Bronchial epithelial cell (primary cell): ENCODE measurements around the gene NPM1. TPM values are rescaled to one million over a fixed set of nuclear protein-coding genes. Genes with fewer than 3 reads are reported as not detected.

ENCODE experiments used
- DNase-seq: peaks from one replicate; pipeline ENCODE4 v3.0.0-alpha.2; 2010; ENCODE audit warnings: low read depth
- FAIRE-seq: peaks from 2 replicates; lab custom pipeline; 2011; peaks lifted over from hg19 to GRCh38; lab: Jason Lieb, UNC
- H3K27me3 ChIP-seq: 2 replicates; pipeline ENCODE4 v1.5.1; 2011; ENCODE audit warnings: low read length; ENCODE audit not compliant: control insufficient read depth, insufficient read depth
- H3K36me3 ChIP-seq: 2 replicates; pipeline ENCODE4 v1.5.1; 2011; ENCODE audit warnings: low read length; ENCODE audit not compliant: control insufficient read depth, insufficient read depth
- H3K4me3 ChIP-seq: 2 replicates; pipeline ENCODE4 v1.5.1; 2011; ENCODE audit warnings: mild to moderate bottlenecking, low read depth, low read length, control low read depth
- total RNA-seq: library from RNA; depleted of rRNA; stranded (reverse); fragments of >200 nt; gene quantifications from 2 replicates; pipeline ENCODE4 v1.2.1, GENCODE V29; 2014
- TF ChIP-seq, protein P1 (sequence below): IDR thresholded peaks from 2 replicates; pipeline ENCODE4 v1.5.1; 2011; ENCODE audit warnings: mild to moderate bottlenecking, moderate library complexity, low read length, control low read depth, inconsistent platforms; ENCODE audit not compliant: insufficient read depth, severe bottlenecking

Gene NPM1
- total RNA-seq, 1 donor from 2014 or later, result 2,049 TPM

DNA sequence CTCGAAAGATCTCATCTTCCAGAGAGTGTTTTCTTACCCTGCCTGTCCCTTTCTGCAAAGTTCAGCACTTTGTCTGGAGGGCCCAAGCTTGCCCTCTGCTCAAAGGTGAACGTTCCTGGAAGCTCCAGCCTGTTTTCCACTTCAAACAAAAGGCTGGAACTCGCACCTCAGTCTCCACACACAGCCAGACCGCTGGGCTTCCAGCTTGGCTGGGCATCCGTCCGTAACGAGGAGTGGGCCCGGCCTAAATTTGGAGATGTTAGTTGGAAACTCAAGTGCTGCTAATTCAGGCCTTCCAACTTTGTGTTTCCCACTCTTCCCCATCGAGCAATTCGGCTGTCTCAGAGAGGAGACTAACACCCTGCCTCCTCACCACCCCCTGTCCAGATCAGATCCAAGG lies 66.9 kb downstream of the NPM1 start:
- no peak for DNase-seq
- TF ChIP-seq, protein P1, sequence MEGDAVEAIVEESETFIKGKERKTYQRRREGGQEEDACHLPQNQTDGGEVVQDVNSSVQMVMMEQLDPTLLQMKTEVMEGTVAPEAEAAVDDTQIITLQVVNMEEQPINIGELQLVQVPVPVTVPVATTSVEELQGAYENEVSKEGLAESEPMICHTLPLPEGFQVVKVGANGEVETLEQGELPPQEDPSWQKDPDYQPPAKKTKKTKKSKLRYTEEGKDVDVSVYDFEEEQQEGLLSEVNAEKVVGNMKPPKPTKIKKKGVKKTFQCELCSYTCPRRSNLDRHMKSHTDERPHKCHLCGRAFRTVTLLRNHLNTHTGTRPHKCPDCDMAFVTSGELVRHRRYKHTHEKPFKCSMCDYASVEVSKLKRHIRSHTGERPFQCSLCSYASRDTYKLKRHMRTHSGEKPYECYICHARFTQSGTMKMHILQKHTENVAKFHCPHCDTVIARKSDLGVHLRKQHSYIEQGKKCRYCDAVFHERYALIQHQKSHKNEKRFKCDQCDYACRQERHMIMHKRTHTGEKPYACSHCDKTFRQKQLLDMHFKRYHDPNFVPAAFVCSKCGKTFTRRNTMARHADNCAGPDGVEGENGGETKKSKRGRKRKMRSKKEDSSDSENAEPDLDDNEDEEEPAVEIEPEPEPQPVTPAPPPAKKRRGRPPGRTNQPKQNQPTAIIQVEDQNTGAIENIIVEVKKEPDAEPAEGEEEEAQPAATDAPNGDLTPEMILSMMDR, result no peak
- Histone ChIP-seq H3K4me3 (no peak overlapping the region), H3K36me3 (no peaks in the 10 kb centered on the region), H3K27me3 (no peaks in the 10 kb centered on the region)
- FAIRE-seq, result peak; percentile 89

DNA sequence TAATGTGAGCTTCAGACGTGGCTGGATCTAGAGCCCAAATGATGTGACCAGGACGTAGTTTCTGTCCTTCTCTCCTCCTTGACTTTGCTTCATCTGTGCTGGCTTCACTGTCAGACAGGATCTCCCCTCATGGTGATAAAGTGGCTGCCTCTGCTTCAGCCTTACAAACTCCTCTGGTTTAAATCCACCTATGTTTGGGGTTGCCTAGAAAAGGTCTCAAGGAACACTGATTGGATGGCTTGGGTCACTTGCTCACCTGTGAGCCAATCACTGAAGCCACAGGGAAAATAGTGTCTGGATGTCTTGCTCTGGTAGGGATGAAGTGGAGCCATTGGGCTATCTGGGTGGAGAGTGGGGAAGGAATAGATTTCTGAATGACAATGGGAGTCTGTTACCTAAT lies 67.9 kb downstream of the NPM1 start:
- DNase-seq (no peak), FAIRE-seq (no peak)
- Histone ChIP-seq H3K4me3 (no peak overlapping the region), H3K27me3 (peaks cover 3% of the 10 kb centered on the region), H3K36me3 (no peaks in the 10 kb centered on the region)
- TF ChIP-seq, protein P1, result no peak

DNA sequence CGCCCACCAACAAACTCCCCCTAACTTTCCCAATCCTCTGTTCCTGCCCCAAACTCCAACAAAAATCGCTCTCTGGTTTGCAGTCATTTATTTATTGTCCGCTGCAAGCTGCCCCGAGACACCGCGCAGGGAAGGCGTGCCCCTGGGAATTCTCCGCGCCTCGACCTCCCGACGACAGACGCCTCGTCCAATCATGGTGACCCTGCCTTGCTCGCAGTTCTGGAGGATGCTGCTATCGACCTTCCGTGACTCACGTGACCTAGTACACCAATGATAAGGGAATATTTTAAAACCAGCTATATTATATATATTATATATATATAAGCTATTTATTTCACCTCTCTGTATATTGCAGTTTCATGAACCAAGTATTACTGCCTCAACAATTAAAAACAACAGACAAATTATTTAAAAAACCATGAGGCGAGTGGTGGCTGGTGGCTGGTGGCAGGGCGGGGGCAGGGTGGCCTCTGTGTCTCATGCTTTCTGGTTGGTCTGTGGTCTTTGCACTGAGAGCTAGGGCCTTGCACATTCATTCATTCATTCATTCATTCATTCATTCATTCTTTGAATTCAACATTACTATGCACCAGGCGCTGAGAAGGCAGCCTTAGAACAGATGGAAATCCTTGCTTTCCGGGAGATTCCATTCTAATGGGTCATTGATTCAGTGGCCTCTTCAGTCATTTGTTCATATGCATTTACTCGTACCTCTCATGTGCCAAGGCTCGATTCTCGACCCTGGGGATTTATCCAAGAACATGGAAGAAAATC lies 69.7 kb downstream of the NPM1 start:
- H3K36me3 ChIP-seq, result no peaks in the 10 kb centered on the region
- no peak for DNase-seq
- H3K27me3 ChIP-seq, result peaks cover 3% of the 10 kb centered on the region
- no peak overlapping the region for H3K4me3 ChIP-seq
- TF ChIP-seq, protein P1, result no peak
- FAIRE-seq, result no peak

DNA sequence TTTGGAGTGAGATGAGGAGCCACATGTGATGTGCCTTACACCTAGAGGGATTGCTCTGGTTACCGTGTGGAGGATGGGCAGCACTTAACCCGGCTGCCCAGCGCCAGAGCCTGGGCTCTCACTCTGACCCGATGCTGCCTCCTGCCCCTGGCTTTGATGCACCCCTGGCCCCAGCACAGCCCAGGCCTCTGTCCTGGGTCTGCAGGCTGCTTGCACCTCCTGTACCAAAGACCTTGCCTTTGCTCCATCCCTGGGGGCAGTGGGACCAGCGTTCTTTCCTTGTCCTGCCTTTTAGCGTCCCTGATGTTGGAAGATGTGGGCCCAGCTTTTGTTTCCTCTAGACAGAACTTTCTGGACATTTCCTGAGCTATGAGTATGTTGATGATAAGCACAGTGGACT lies 72.2 kb downstream of the NPM1 start:
- FAIRE-seq, result no peak
- Histone ChIP-seq H3K27me3 (peaks cover 6% of the 10 kb centered on the region), H3K4me3 (no peak overlapping the region), H3K36me3 (no peaks in the 10 kb centered on the region)
- no peak for DNase-seq
- TF ChIP-seq, protein P1, result no peak

Other genes starting within 250 kb of the NPM1 start
- not detected in 2 replicates for gene TLX3, start 78.6 kb upstream of the NPM1 start, total RNA-seq
- under 0.01 TPM in 1 of 2 replicates, not detected in the other for gene FGF18, start 31.8 kb downstream of the NPM1 start, total RNA-seq